ENCODE data around the gene DNAJB14. TPM values are rescaled to one million over a fixed set of nuclear protein-coding genes. Genes with fewer than 3 reads are reported as not detected.

The DNAJB14 gene
- total and polyA plus RNA-seq, 9 donors, result 13.4 to 23.3 (median 18.9) TPM

GRCh38 chr4:99856166-99856565, 90.3 kb downstream of the DNAJB14 start:
- peak; percentile 48 for DNase-seq
- Histone ChIP-seq H3K36me3 (ENCODE audit: control insufficient read depth, insufficient read depth, low read length) (no peaks in the 10 kb centered on the region), H3K4me1 (ENCODE audit: control insufficient read depth, insufficient read depth, low read length) (no peaks in the 10 kb centered on the region), H3K4me3 (ENCODE audit: low read length) (no peak overlapping the region), H3K27me3 (ENCODE audit: control insufficient read depth, insufficient read depth, low read length) (no peaks in the 10 kb centered on the region), H3K9me3 (replicated peaks; ENCODE audit: control insufficient read depth, low read depth, low read length) (no peaks in the 10 kb centered on the region), H3K27ac (ENCODE audit: low read length) (no peak overlapping the region)
- 62% methylated on average over 1 of the region's 1 CpG for WGBS (ENCODE audit: insufficient coverage)

DNA sequence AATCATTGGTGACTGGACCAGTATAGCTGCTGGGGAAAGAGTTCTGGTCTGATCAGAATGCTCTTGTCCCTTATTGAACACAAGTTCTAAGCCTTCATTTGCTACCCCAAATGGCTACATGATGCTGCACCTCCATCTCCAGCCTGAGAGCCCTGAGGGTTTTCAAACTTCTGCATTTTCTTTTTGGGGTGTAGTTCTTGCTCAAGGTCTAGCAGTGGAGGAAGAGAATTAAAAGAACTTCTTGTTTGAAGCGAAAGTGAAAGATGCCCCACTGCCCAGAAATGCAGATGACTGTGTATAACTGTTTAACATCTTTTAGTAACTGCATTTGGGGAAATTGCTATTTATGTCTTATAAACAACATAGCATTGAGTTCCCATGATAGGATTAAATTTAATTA, 90.7 kb downstream of the DNAJB14 start:
- Histone ChIP-seq H3K27ac (ENCODE audit: low read length) (no peak overlapping the region), H3K4me1 (ENCODE audit: control insufficient read depth, insufficient read depth, low read length) (no peaks in the 10 kb centered on the region), H3K9me3 (replicated peaks; ENCODE audit: control insufficient read depth, low read depth, low read length) (no peaks in the 10 kb centered on the region), H3K4me3 (ENCODE audit: low read length) (no peak overlapping the region), H3K36me3 (ENCODE audit: control insufficient read depth, insufficient read depth, low read length) (no peaks in the 10 kb centered on the region), H3K27me3 (ENCODE audit: control insufficient read depth, insufficient read depth, low read length) (no peaks in the 10 kb centered on the region)
- WGBS (ENCODE audit: insufficient coverage), result no CpG with 5 or more reads among the region's 1 CpG
- peak; percentile 58 for DNase-seq

DNA sequence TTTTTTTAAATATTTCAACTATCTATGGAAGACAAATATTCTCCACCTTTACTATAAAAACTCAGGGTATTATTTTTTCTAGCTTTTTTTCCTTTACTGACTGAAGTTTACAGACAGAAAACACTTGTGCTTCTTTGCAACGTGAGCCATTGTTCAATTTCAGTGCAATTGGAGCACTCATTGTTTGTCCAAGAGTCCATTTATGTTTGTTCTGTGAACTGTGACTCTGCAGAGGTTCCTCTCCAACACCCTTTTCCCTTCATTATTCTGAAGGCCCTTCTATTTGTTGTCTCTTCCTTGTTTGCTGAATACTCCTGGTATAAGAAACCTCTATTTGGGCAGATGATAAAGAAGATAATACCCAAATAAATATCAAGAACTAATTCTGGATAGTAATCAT, 92.4 kb downstream of the DNAJB14 start:
- Histone ChIP-seq H3K4me3 (ENCODE audit: low read length) (no peak overlapping the region), H3K36me3 (ENCODE audit: control insufficient read depth, insufficient read depth, low read length) (no peaks in the 10 kb centered on the region), H3K4me1 (ENCODE audit: control insufficient read depth, insufficient read depth, low read length) (no peaks in the 10 kb centered on the region), H3K9me3 (replicated peaks; ENCODE audit: control insufficient read depth, low read depth, low read length) (no peaks in the 10 kb centered on the region), H3K27me3 (ENCODE audit: control insufficient read depth, insufficient read depth, low read length) (no peaks in the 10 kb centered on the region), H3K27ac (ENCODE audit: low read length) (no peak overlapping the region)
- whole genome bisulfite sequencing (ENCODE audit: insufficient coverage), result no CpG with 5 or more reads among the region's 1 CpG
- no peak for DNase-seq

- 95% methylated on average over 2 of the region's 3 CpGs for WGBS (ENCODE audit: insufficient coverage)
- H3K27me3 ChIP-seq (ENCODE audit: control insufficient read depth, insufficient read depth, low read length), result no peaks in the 10 kb centered on the region
- no peak overlapping the region for H3K27ac ChIP-seq (ENCODE audit: low read length)
- H3K4me1 ChIP-seq (ENCODE audit: control insufficient read depth, insufficient read depth, low read length), result no peaks in the 10 kb centered on the region
- no peak for DNase-seq
- H3K4me3 ChIP-seq (ENCODE audit: low read length), result no peak overlapping the region
- no peaks in the 10 kb centered on the region for H3K36me3 ChIP-seq (ENCODE audit: control insufficient read depth, insufficient read depth, low read length)
- no peaks in the 10 kb centered on the region for H3K9me3 ChIP-seq (replicated peaks; ENCODE audit: control insufficient read depth, low read depth, low read length)
Measured at GRCh38 chr4:99853190-99853589, 93.2 kb downstream of the DNAJB14 start.

DNA sequence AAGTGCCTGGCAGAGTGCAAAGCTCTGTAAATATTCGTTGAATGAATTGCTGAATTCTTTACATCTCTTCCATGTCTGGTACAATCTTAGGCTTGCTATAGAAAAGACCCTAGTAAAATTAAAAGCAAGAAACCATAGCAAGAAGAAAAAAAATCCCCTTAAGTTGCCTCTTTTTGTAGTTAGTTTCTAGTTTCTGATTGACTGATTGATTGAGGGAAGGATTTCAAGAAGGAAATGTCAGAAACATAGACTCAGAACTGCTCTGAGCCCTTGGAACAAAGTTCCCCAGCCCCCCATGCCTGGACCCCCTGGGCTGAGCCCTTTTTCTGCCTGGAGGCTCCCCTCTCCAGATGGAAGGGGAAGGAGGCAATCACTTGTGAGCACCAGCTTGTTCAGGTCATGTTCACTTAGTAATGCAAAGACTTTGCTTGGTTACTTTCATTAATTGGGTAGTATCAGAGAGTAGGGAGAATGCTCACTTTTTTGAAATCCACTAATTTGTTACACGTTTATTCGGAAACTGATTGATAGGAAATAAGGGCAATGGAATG, 94.1 kb downstream of the DNAJB14 start:
- Histone ChIP-seq H3K36me3 (ENCODE audit: control insufficient read depth, insufficient read depth, low read length) (no peaks in the 10 kb centered on the region), H3K27me3 (ENCODE audit: control insufficient read depth, insufficient read depth, low read length) (no peaks in the 10 kb centered on the region), H3K4me3 (ENCODE audit: low read length) (no peak overlapping the region), H3K4me1 (ENCODE audit: control insufficient read depth, insufficient read depth, low read length) (no peaks in the 10 kb centered on the region), H3K9me3 (replicated peaks; ENCODE audit: control insufficient read depth, low read depth, low read length) (no peaks in the 10 kb centered on the region), H3K27ac (ENCODE audit: low read length) (no peak overlapping the region)
- no peak for DNase-seq
- no CpG with 5 or more reads among the region's 3 CpGs for WGBS (ENCODE audit: insufficient coverage)

DNA sequence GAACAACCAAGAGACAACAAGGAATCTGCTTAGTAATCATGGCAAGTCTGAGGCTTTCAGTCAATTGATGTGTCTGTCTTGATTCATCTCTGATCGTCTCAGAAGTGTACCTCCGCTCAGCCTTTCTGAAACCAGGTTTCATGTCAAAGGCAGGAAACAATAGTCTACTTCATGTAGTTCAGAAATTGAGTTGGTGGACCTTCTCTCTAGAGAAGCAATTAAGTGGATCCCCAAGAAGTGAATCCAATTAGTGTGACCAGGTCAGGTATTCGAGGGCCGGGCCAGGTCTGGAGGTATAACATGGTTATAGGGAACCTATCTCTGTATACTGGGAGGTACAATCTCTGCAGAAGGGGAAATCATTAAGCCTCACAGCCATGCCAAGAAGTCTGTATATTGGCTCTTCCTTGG, 97.8 kb downstream of the DNAJB14 start:
- DNase-seq, result no peak
- no peaks in the 10 kb centered on the region for H3K4me1 ChIP-seq (ENCODE audit: control insufficient read depth, insufficient read depth, low read length)
- H3K27ac ChIP-seq (ENCODE audit: low read length), result no peak overlapping the region
- H3K9me3 ChIP-seq (replicated peaks; ENCODE audit: control insufficient read depth, low read depth, low read length), result no peaks in the 10 kb centered on the region
- H3K27me3 ChIP-seq (ENCODE audit: control insufficient read depth, insufficient read depth, low read length), result no peaks in the 10 kb centered on the region
- H3K36me3 ChIP-seq (ENCODE audit: control insufficient read depth, insufficient read depth, low read length), result no peaks in the 10 kb centered on the region
- no peak overlapping the region for H3K4me3 ChIP-seq (ENCODE audit: low read length)
- WGBS (ENCODE audit: insufficient coverage), result no CpG with 5 or more reads among the region's 4 CpGs

DNA sequence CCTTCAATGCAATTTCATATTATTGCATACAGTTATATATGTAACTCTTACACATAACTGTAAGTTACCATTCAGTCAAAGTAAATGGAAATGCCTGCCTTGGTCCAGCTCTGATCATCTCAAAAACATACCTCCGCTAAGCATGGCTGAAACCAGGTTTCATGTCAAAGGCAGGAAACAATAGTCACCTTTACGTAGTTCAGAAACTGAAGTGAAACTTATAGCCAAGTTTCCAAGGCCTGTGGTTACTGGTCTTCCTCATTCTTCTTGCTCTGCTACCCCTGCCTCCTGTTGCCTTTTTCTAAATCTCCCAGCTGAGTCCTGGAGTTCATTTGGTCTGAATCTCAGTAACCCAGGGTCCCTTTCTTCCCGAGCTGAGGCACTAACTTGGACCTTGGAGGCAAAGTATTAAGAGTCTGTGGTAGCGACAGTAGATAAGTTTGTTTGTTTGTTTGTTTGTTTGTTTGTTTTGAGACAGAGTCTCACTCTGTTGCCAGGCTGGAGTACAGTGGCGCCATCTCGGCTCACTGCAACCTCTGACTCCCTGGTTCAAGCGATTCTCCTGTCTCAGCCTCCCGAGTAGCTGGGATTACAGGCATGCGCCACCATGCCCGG, 98.9 kb downstream of the DNAJB14 start:
- Histone ChIP-seq H3K36me3 (ENCODE audit: control insufficient read depth, insufficient read depth, low read length) (no peaks in the 10 kb centered on the region), H3K27me3 (ENCODE audit: control insufficient read depth, insufficient read depth, low read length) (no peaks in the 10 kb centered on the region), H3K9me3 (replicated peaks; ENCODE audit: control insufficient read depth, low read depth, low read length) (no peaks in the 10 kb centered on the region), H3K4me3 (ENCODE audit: low read length) (no peak overlapping the region), H3K4me1 (ENCODE audit: control insufficient read depth, insufficient read depth, low read length) (no peaks in the 10 kb centered on the region), H3K27ac (ENCODE audit: low read length) (no peak overlapping the region)
- DNase-seq, result peak; percentile 30
- WGBS (ENCODE audit: insufficient coverage), result 54% methylated on average over 2 of the region's 10 CpGs

DNA sequence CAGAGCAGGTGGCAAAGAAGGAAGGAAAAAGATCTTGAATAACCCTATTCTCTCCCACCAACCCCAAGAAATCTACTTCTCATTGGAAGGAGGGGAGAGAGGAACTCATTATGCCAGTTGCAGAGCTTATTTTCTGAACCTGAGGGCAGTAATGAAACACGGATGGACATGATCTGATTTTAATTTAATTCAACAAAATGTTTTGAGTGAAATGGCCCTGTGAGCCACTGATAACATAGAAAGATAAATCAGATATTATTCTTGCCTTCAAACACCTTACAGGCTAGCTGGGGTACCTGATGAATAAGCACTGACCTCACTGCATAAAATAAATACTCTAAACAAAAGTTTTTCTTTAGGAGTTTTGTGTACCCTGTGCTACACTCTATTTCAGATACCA, 99.5 kb downstream of the DNAJB14 start:
- no CpG with 5 or more reads among the region's 1 CpG for WGBS (ENCODE audit: insufficient coverage)
- H3K27ac ChIP-seq (ENCODE audit: low read length), result no peak overlapping the region
- no peaks in the 10 kb centered on the region for H3K27me3 ChIP-seq (ENCODE audit: control insufficient read depth, insufficient read depth, low read length)
- DNase-seq, result no peak
- H3K36me3 ChIP-seq (ENCODE audit: control insufficient read depth, insufficient read depth, low read length), result no peaks in the 10 kb centered on the region
- H3K9me3 ChIP-seq (replicated peaks; ENCODE audit: control insufficient read depth, low read depth, low read length), result no peaks in the 10 kb centered on the region
- H3K4me3 ChIP-seq (ENCODE audit: low read length), result no peak overlapping the region
- H3K4me1 ChIP-seq (ENCODE audit: control insufficient read depth, insufficient read depth, low read length), result no peaks in the 10 kb centered on the region

Other genes with a start within 250 kb of the DNAJB14 start
- gene DAPP1, start 129.8 kb downstream of the DNAJB14 start, total RNA-seq, result 1.9 TPM
- gene DAPP1, start 129.8 kb downstream of the DNAJB14 start, polyA plus RNA-seq (ENCODE audit: insufficient read depth in 1 of 8, insufficient read length in 8 of 8, low replicate concordance in 1 of 8), result 1 to 10 TPM in 7 of 8 donors, under 1 TPM in 1; 1.00 to 3.7 (median 1.5) TPM
- 29.6 TPM for gene LAMTOR3, start 52.2 kb downstream of the DNAJB14 start, total RNA-seq
- 10 to 100 TPM; 30.9 to 40.1 (median 33.6) TPM for gene LAMTOR3, start 52.2 kb downstream of the DNAJB14 start, polyA plus RNA-seq (ENCODE audit: insufficient read depth in 1 of 8, insufficient read length in 8 of 8, low replicate concordance in 1 of 8)
- gene H2AZ1, start 3.7 kb upstream of the DNAJB14 start, total RNA-seq, result 168 TPM
- 100 to 1,000 TPM; 189 to 276 (median 228) TPM for gene H2AZ1, start 3.7 kb upstream of the DNAJB14 start, polyA plus RNA-seq (ENCODE audit: insufficient read depth in 1 of 8, insufficient read length in 8 of 8, low replicate concordance in 1 of 8)
- gene DDIT4L, start 243.8 kb upstream of the DNAJB14 start, total RNA-seq, result 30.0 TPM
- gene DDIT4L, start 243.8 kb upstream of the DNAJB14 start, polyA plus RNA-seq (ENCODE audit: insufficient read depth in 1 of 8, insufficient read length in 8 of 8, low replicate concordance in 1 of 8), result 10 to 100 TPM in 5 of 8 donors, 1 to 10 TPM in 3; 6.5 to 35.9 (median 11.2) TPM

All from muscle of leg (tissue), 11 donors.